Sigmoid colon (tissue), 4 donors: ENCODE measurements around the gene IARS1.

Source experiments
- EP300 ChIP-seq, 4 donors: sonication (generic); formaldehyde crosslinking; IDR thresholded peaks; one replicate each; pipeline ENCODE4 v1.6.1; 2017; ENCODE audit warnings: antibody characterized with exemption in 4 of 4
- POLR2A ChIP-seq, 2 donors: fragments of 450-650 bp; IDR thresholded peaks; one replicate each; pipeline ENCODE4 v1.6.1; 2016; ENCODE audit warnings: antibody characterized with exemption in 2 of 2, mild to moderate bottlenecking in 2 of 2, moderate library complexity in 2 of 2
- POLR2AphosphoS5 ChIP-seq, 4 donors: sonication (generic); formaldehyde crosslinking; IDR thresholded peaks; one replicate each; pipeline ENCODE4 v1.6.1; 2017; ENCODE audit warnings: antibody characterized with exemption in 4 of 4
- TF ChIP-seq, protein P1 (sequence below), 4 experiments: fragments of 450-650 bp in 3 of 4; fragments of 200-600 bp in 1 of 4; IDR thresholded peaks; one replicate each; pipeline ENCODE4 v1.5.1; 2016 to 2019; ENCODE audit warnings: antibody characterized with exemption in 4 of 4, mild to moderate bottlenecking in 3 of 4, moderate library complexity in 2 of 4

DNA sequence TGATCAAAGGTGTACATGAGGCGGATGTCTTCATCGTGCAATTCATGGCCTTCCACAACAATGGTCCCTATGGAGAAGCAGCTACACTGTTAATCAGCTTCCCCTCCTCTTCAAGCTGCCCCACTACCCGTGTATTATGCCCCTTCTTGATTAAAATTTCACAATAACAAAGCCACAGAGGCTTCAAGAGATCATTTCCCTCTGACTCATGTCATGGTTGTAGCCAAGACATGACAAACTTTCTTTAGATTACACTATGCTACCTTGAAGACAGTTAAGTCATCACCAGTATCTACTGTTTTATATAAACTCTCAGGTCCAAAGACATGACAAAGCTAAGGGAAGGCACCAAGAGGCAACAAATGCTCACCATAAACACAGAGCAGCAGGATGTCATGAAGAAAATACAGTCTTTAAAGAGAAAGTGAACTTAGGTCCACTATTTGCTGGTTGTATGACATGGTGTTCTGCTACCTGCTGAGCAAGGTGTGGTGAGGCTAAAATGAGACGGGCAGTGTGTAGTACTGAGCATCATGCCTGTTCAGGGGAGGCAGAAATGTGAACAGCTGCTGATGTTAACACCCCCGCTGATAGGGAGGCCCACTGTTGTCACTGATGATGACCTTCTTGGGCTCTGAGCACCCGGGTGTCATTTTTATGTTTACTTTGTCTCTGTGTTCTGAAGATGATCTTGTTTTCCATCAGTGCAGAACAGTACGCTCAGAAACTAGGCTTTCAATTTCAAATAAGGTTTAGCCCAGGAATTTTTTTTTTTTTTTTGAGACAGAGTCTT lies 48.3 kb downstream of the IARS1 start:
- TF ChIP-seq, protein P1, sequence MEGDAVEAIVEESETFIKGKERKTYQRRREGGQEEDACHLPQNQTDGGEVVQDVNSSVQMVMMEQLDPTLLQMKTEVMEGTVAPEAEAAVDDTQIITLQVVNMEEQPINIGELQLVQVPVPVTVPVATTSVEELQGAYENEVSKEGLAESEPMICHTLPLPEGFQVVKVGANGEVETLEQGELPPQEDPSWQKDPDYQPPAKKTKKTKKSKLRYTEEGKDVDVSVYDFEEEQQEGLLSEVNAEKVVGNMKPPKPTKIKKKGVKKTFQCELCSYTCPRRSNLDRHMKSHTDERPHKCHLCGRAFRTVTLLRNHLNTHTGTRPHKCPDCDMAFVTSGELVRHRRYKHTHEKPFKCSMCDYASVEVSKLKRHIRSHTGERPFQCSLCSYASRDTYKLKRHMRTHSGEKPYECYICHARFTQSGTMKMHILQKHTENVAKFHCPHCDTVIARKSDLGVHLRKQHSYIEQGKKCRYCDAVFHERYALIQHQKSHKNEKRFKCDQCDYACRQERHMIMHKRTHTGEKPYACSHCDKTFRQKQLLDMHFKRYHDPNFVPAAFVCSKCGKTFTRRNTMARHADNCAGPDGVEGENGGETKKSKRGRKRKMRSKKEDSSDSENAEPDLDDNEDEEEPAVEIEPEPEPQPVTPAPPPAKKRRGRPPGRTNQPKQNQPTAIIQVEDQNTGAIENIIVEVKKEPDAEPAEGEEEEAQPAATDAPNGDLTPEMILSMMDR (IDR thresholded peaks at IDR 0.05) = no peak
- TF ChIP-seq POLR2AphosphoS5 (IDR thresholded peaks at IDR 0.05) (no peak), POLR2A (IDR thresholded peaks at IDR 0.05) (no peak), EP300 (IDR thresholded peaks at IDR 0.05) (no peak)
